Measurements from ENCODE around the gene KRTAP4-4.

DNA sequence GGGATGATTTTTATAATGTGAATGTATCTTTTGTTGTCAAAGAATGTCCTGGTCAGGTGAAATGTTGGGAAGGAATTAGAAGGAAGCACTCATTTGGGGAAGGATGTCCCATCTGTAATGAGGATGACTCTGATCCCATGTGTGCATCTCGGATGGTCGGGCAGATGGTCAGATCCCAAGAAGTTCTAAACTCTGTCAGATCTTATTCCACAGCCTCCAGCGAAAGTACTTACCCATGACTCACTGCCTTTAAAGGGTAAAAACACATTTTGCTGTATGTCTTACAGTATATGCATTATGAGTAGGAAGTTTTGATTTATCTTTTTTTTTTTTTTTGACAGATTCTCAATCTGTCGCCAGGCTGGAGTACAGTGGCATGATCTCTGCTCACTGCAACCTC, 41.8 kb downstream of the KRTAP4-4 start:
- TF ChIP-seq, protein P1, sequence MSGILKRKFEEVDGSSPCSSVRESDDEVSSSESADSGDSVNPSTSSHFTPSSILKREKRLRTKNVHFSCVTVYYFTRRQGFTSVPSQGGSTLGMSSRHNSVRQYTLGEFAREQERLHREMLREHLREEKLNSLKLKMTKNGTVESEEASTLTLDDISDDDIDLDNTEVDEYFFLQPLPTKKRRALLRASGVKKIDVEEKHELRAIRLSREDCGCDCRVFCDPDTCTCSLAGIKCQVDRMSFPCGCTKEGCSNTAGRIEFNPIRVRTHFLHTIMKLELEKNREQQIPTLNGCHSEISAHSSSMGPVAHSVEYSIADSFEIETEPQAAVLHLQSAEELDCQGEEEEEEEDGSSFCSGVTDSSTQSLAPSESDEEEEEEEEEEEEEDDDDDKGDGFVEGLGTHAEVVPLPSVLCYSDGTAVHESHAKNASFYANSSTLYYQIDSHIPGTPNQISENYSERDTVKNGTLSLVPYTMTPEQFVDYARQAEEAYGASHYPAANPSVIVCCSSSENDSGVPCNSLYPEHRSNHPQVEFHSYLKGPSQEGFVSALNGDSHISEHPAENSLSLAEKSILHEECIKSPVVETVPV (CRISPR knock-in tag; IDR thresholded peaks at IDR 0.05) = no peak
- TF ChIP-seq RARB (CRISPR knock-in tag; IDR thresholded peaks at IDR 0.05) (no peak), ISL1 (CRISPR knock-in tag; IDR thresholded peaks at IDR 0.05) (no peak), BACH2 (CRISPR knock-in tag; IDR thresholded peaks at IDR 0.05; ENCODE audit: borderline replicate concordance) (no peak), TCF4 (CRISPR knock-in tag; IDR thresholded peaks at IDR 0.05; ENCODE audit: borderline replicate concordance) (no peak), CSDC2 (CRISPR knock-in tag; IDR thresholded peaks at IDR 0.05) (no peak), ZFP3 (CRISPR knock-in tag; IDR thresholded peaks at IDR 0.05) (no peak), ZC3H10 (CRISPR knock-in tag; IDR thresholded peaks at IDR 0.05) (no peak), ZNF8 (CRISPR knock-in tag; IDR thresholded peaks at IDR 0.05) (no peak)
- TF ChIP-seq, protein P2, sequence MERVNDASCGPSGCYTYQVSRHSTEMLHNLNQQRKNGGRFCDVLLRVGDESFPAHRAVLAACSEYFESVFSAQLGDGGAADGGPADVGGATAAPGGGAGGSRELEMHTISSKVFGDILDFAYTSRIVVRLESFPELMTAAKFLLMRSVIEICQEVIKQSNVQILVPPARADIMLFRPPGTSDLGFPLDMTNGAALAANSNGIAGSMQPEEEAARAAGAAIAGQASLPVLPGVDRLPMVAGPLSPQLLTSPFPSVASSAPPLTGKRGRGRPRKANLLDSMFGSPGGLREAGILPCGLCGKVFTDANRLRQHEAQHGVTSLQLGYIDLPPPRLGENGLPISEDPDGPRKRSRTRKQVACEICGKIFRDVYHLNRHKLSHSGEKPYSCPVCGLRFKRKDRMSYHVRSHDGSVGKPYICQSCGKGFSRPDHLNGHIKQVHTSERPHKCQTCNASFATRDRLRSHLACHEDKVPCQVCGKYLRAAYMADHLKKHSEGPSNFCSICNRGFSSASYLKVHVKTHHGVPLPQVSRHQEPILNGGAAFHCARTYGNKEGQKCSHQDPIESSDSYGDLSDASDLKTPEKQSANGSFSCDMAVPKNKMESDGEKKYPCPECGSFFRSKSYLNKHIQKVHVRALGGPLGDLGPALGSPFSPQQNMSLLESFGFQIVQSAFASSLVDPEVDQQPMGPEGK (CRISPR knock-in tag; IDR thresholded peaks at IDR 0.05; ENCODE audit: borderline replicate concordance) = no peak
- TF ChIP-seq, protein P3, sequence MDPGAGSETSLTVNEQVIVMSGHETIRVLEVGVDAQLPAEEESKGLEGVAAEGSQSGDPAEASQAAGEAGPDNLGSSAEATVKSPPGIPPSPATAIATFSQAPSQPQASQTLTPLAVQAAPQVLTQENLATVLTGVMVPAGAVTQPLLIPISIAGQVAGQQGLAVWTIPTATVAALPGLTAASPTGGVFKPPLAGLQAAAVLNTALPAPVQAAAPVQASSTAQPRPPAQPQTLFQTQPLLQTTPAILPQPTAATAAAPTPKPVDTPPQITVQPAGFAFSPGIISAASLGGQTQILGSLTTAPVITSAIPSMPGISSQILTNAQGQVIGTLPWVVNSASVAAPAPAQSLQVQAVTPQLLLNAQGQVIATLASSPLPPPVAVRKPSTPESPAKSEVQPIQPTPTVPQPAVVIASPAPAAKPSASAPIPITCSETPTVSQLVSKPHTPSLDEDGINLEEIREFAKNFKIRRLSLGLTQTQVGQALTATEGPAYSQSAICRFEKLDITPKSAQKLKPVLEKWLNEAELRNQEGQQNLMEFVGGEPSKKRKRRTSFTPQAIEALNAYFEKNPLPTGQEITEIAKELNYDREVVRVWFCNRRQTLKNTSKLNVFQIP (CRISPR knock-in tag; IDR thresholded peaks at IDR 0.05; ENCODE audit: borderline replicate concordance, low read depth) = no peak
- TF ChIP-seq, protein P4, sequence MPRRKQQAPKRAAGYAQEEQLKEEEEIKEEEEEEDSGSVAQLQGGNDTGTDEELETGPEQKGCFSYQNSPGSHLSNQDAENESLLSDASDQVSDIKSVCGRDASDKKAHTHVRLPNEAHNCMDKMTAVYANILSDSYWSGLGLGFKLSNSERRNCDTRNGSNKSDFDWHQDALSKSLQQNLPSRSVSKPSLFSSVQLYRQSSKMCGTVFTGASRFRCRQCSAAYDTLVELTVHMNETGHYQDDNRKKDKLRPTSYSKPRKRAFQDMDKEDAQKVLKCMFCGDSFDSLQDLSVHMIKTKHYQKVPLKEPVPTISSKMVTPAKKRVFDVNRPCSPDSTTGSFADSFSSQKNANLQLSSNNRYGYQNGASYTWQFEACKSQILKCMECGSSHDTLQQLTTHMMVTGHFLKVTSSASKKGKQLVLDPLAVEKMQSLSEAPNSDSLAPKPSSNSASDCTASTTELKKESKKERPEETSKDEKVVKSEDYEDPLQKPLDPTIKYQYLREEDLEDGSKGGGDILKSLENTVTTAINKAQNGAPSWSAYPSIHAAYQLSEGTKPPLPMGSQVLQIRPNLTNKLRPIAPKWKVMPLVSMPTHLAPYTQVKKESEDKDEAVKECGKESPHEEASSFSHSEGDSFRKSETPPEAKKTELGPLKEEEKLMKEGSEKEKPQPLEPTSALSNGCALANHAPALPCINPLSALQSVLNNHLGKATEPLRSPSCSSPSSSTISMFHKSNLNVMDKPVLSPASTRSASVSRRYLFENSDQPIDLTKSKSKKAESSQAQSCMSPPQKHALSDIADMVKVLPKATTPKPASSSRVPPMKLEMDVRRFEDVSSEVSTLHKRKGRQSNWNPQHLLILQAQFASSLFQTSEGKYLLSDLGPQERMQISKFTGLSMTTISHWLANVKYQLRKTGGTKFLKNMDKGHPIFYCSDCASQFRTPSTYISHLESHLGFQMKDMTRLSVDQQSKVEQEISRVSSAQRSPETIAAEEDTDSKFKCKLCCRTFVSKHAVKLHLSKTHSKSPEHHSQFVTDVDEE (CRISPR knock-in tag; IDR thresholded peaks at IDR 0.05) = no peak

Measured in SK-N-SH treated with all-trans-retinoic acid at 6 μM for 48 hours (cell line).